HG03432 (cell line): ENCODE results near the gene N4BP3.
A peak's percentile ranks its signal among the peaks of the same experiment; 100 is the strongest.
"Not testable (repeated sequence)": the region's sequence is repeated elsewhere in the genome, so short reads cannot be mapped to it uniquely, and the experiment has no call there.

Source experiments
- ATAC-seq: cut with Tn5 transposase; IDR thresholded peaks from one replicate; pipeline ENCODE4 v1.9.1; 2021; ENCODE audit warnings: mild to moderate bottlenecking, moderate library complexity; ENCODE audit not compliant: unreplicated experiment

N4BP3 gene

GRCh38 chr5:178120607-178121357 is 7.5 kb downstream of the N4BP3 start:
- peak; percentile 79 for ATAC-seq

- ATAC-seq: no peak
These were observed 8.3 kb downstream of the N4BP3 start for GRCh38 chr5:178121391-178122276.

- ATAC-seq: no peak
These were observed 9.0 kb downstream of the N4BP3 start for GRCh38 chr5:178122346-178122745.

- ATAC-seq: no peak
These were observed 10.0 kb downstream of the N4BP3 start for GRCh38 chr5:178123094-178123965.

GRCh38 chr5:178123966-178124925 is 10.9 kb downstream of the N4BP3 start:
- ATAC-seq: no peak

- no peak for ATAC-seq
These were observed 12.0 kb downstream of the N4BP3 start for GRCh38 chr5:178125253-178125906.

GRCh38 chr5:178126556-178126955 is 13.2 kb downstream of the N4BP3 start:
- ATAC-seq: no peak

GRCh38 chr5:178127300-178128009 is 14.1 kb downstream of the N4BP3 start:
- ATAC-seq: not testable (repeated sequence)

- no peak for ATAC-seq
These were observed 16.0 kb downstream of the N4BP3 start for GRCh38 chr5:178129296-178129695.

- ATAC-seq: not testable (repeated sequence)
These were observed 16.9 kb downstream of the N4BP3 start for GRCh38 chr5:178130234-178130575.

GRCh38 chr5:178130576-178131445 is 17.5 kb downstream of the N4BP3 start, which contains the start of gene RMND5B:
RMND5B (plus strand) TSS chr5:178131014; CDS start chr5:178138120, 7,106 bp downstream.
- ATAC-seq: peak; percentile 91

- ATAC-seq: no peak
These were observed 18.2 kb downstream of the N4BP3 start for GRCh38 chr5:178131446-178131996.

GRCh38 chr5:178136990-178137389 is 23.7 kb downstream of the N4BP3 start:
- no peak for ATAC-seq

- no peak for ATAC-seq
These were observed 24.7 kb downstream of the N4BP3 start for GRCh38 chr5:178137991-178138390.

GRCh38 chr5:178141550-178141949 is 28.2 kb downstream of the N4BP3 start:
- no peak for ATAC-seq

GRCh38 chr5:178142642-178143041 is 29.3 kb downstream of the N4BP3 start:
- ATAC-seq: no peak

GRCh38 chr5:178143246-178143645 is 29.9 kb downstream of the N4BP3 start:
- no peak for ATAC-seq
